OCI-LY7 (cell line): ENCODE results near the gene TRH. TPM values are rescaled to one million over a fixed set of nuclear protein-coding genes. Genes with fewer than 3 reads are reported as not detected.

ENCODE experiments used
- BruUV-seq: library from RNA; stranded (reverse); fragments of 400-500 nt; replicated peaks from 2 replicates; lab custom pipeline; 2021; lab: Mats Ljungman, UMichigan
- CTCF ChIA-PET: fragments of 300-600 bp; sonication (Branson Sonifier 250); formaldehyde crosslinking; loops from one replicate; lab custom pipeline; 2022; ENCODE audit warnings: antibody characterized with exemption; ENCODE audit not compliant: unreplicated experiment; lab: Charles Lee
- POLR2A ChIA-PET: fragments of 300-600 bp; sonication (Branson Sonifier 250); formaldehyde crosslinking; loops from one replicate; lab custom pipeline; 2022; ENCODE audit warnings: antibody characterized with exemption; lab: Charles Lee
- DNase-seq: peaks from one replicate; pipeline ENCODE4 v3.0.0-alpha.2; 2015; ENCODE audit warnings: low spot score
- H2AFZ ChIP-seq: fragments of 200-600 bp; sonication (generic), shearing (Covaris generic); 2 replicates; pipeline ENCODE4 v1.6.1; 2014; ENCODE audit warnings: mild to moderate bottlenecking, antibody characterized with exemption, low read length, moderate library complexity
- H3K27ac ChIP-seq: fragments of 200-600 bp; sonication (generic); 2 replicates; pipeline ENCODE4 v1.5.1; 2014; ENCODE audit warnings: mixed run types, low read depth, mild to moderate bottlenecking, moderate library complexity, low read length, inconsistent platforms; ENCODE audit not compliant: poor library complexity, severe bottlenecking
- H3K36me3 ChIP-seq: fragments of 200-600 bp; sonication (generic); 2 replicates; pipeline ENCODE4 v1.6.1; 2014; ENCODE audit warnings: mild to moderate bottlenecking, antibody characterized with exemption, low read length, moderate library complexity, mixed read lengths; ENCODE audit not compliant: insufficient read depth
- H3K4me1 ChIP-seq: fragments of 200-600 bp; sonication (generic); 2 replicates; pipeline ENCODE4 v1.5.1; 2014; ENCODE audit warnings: mild to moderate bottlenecking, low read length; ENCODE audit not compliant: insufficient read depth, poor library complexity, severe bottlenecking
- H3K4me2 ChIP-seq: fragments of 200-600 bp; sonication (generic); 2 replicates; pipeline ENCODE4 v1.6.1; 2014; ENCODE audit warnings: mild to moderate bottlenecking, low read length
- H3K4me3 ChIP-seq: fragments of 200-600 bp; sonication (generic); 2 replicates; pipeline ENCODE4 v1.5.1; 2014; ENCODE audit warnings: mild to moderate bottlenecking, low read depth, low read length; ENCODE audit not compliant: poor library complexity, severe bottlenecking
- H3K79me2 ChIP-seq: fragments of 200-600 bp; sonication (generic); 2 replicates; pipeline ENCODE4 v1.6.1; 2016; ENCODE audit warnings: low read depth, mild to moderate bottlenecking, low read length, moderate library complexity, mixed read lengths; ENCODE audit not compliant: insufficient read depth
- H3K9me2 ChIP-seq: fragments of 200-600 bp; sonication (generic); 2 replicates; pipeline ENCODE4 v1.6.1; 2016; ENCODE audit warnings: mild to moderate bottlenecking, low read length, mixed read lengths; ENCODE audit not compliant: insufficient read depth
- H3K9me3 ChIP-seq: fragments of 200-600 bp; sonication (generic); 2 replicates; pipeline ENCODE4 v1.6.1; 2014; ENCODE audit warnings: mild to moderate bottlenecking, mixed run types, low read length, mixed read lengths
- H4K20me1 ChIP-seq: fragments of 200-600 bp; sonication (generic); 2 replicates; pipeline ENCODE4 v1.6.1; 2014; ENCODE audit warnings: mild to moderate bottlenecking, antibody characterized with exemption, low read length, moderate library complexity, mixed read lengths; ENCODE audit not compliant: insufficient read depth
- CTCF ChIP-seq: fragments of 200-600 bp; sonication (generic); conservative IDR thresholded peaks from 2 replicates; pipeline ENCODE4 v1.5.1; 2014; ENCODE audit warnings: mild to moderate bottlenecking, antibody characterized with exemption, low read length, moderate library complexity, mixed read lengths
- EZH2phosphoT487 ChIP-seq: fragments of 200-600 bp; sonication (generic); IDR thresholded peaks from 2 replicates; pipeline ENCODE4 v1.6.1; 2018; ENCODE audit warnings: low read depth, borderline replicate concordance, mild to moderate bottlenecking, mixed run types, antibody characterized with exemption, low read length, moderate library complexity, mixed read lengths
- intact Hi-C: fragments of 100-400 bp; cut with micrococcal nuclease; formaldehyde crosslinking; loops from one replicate; pipeline ENCODE4 v1.10.0; 2022; ENCODE audit not compliant: unreplicated experiment
- total RNA-seq, 2 experiments: library from RNA; depleted of rRNA in 1 of 2; stranded (reverse); fragments of >200 nt in 1 of 2; shearing (Covaris generic) in 1 of 2; gene quantifications; 2 replicates each; pipeline ENCODE4 v1.2.3, GENCODE V29; 2014 to 2022

Gene TRH
- total RNA-seq, 2 experiments from 2014 or later, result not detected

- POLR2A ChIA-PET, result no interaction called here
- Histone ChIP-seq H2AFZ (no peak overlapping the region), H3K27ac (no peak overlapping the region), H3K4me1 (no peaks in the 10 kb centered on the region), H3K4me3 (no peak overlapping the region), H3K36me3 (no peaks in the 10 kb centered on the region), H4K20me1 (no peaks in the 10 kb centered on the region), H3K79me2 (no peaks in the 10 kb centered on the region), H3K9me3 (no peaks in the 10 kb centered on the region), H3K4me2 (no peak overlapping the region), H3K9me2 (no peaks in the 10 kb centered on the region)
- no TSS peak for BruUV-seq
- TF ChIP-seq EZH2phosphoT487, result no peak
- no peak for TF ChIP-seq CTCF
- CTCF ChIA-PET, result interaction anchor here (1.4 kb wide), 1 partner anchor 10 kb away, joined by 4 read pairs; no protein-coding TSS in a partner anchor
- DNase-seq, result no peak
- intact Hi-C loops, result no loop called here
Measured at GRCh38 chr3:129937717-129938116, 36.8 kb upstream of the TRH start.

- Histone ChIP-seq H3K79me2 (no peaks in the 10 kb centered on the region), H3K9me2 (no peaks in the 10 kb centered on the region), H4K20me1 (no peaks in the 10 kb centered on the region), H2AFZ (no peak overlapping the region), H3K9me3 (no peaks in the 10 kb centered on the region), H3K4me3 (no peak overlapping the region), H3K4me2 (no peak overlapping the region), H3K27ac (no peak overlapping the region), H3K36me3 (no peaks in the 10 kb centered on the region), H3K4me1 (no peaks in the 10 kb centered on the region)
- POLR2A ChIA-PET, result no interaction called here
- CTCF ChIA-PET, result interaction anchor here (1.4 kb wide), 1 partner anchor 10 kb away, joined by 4 read pairs; no protein-coding TSS in a partner anchor
- DNase-seq, result no peak
- intact Hi-C loops, result no loop called here
- no TSS peak for BruUV-seq
- TF ChIP-seq CTCF, result peak; percentile 29; the same call in 1 of the 2 replicates
- no peak for TF ChIP-seq EZH2phosphoT487
Measured at GRCh38 chr3:129938140-129938930, 36.2 kb upstream of the TRH start.

GRCh38 chr3:129940086-129940485 lies 34.4 kb upstream of the TRH start:
- POLR2A ChIA-PET, result interaction anchor here (0.9 kb wide), 1 partner anchor 24 kb away, joined by 3 read pairs; no protein-coding TSS in a partner anchor
- intact Hi-C loops, result no loop called here
- Histone ChIP-seq H4K20me1 (no peaks in the 10 kb centered on the region), H3K36me3 (no peaks in the 10 kb centered on the region), H3K4me1 (no peaks in the 10 kb centered on the region), H3K4me2 (no peak overlapping the region), H3K9me3 (no peaks in the 10 kb centered on the region), H3K4me3 (no peak overlapping the region), H3K9me2 (no peaks in the 10 kb centered on the region), H3K27ac (no peak overlapping the region), H2AFZ (no peak overlapping the region), H3K79me2 (no peaks in the 10 kb centered on the region)
- TF ChIP-seq EZH2phosphoT487, result no peak
- TF ChIP-seq CTCF, result no peak
- no peak for DNase-seq
- BruUV-seq, result no TSS peak
- CTCF ChIA-PET, result no interaction called here
